Measurements from ENCODE around the gene TSHZ3. TPM values are rescaled to one million over a fixed set of nuclear protein-coding genes. Genes with fewer than 3 reads are reported as not detected.

The TSHZ3 gene
- total and polyA plus RNA-seq, 9 of the 15 experiments (the other 6 are each of a cell fraction or from before 2014, with no cell fraction given) = 0.03 to 0.13 (median 0.05) TPM; not detected in 5

DNA sequence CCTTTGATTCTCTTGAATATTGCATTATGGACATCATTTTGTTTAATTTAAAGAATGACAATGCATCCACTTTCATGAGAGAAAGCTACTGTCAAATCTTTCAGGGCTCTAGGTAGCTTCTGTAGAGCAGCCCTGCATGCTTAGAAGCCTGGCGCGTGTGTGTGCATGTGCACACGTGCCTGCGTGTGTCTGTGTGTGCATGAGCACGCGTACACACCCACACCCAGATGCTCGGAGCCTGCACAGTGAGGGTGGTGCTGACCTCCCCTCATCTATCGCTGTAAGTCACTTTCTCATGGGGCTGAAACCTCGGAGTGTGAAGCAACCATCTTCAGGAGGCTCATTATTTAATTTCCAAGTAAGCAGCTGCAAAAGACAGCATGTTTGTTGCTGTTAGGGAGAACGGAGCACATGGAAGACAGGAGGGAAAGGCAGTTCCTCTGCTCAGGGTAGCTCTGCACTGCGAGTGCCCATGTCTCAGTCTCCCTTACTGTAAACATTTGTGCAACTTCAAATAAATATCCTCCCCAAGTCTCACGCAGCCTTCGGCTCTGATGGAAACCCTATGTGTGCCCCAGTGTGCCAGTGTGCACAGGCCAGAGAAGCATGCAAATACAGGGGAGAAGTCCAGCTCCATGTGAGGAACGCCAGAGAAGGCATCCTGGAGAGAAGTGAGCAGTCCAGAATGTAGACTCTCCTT is 22.8 kb downstream of the TSHZ3 start (continued):
- TF ChIP-seq, protein P1, sequence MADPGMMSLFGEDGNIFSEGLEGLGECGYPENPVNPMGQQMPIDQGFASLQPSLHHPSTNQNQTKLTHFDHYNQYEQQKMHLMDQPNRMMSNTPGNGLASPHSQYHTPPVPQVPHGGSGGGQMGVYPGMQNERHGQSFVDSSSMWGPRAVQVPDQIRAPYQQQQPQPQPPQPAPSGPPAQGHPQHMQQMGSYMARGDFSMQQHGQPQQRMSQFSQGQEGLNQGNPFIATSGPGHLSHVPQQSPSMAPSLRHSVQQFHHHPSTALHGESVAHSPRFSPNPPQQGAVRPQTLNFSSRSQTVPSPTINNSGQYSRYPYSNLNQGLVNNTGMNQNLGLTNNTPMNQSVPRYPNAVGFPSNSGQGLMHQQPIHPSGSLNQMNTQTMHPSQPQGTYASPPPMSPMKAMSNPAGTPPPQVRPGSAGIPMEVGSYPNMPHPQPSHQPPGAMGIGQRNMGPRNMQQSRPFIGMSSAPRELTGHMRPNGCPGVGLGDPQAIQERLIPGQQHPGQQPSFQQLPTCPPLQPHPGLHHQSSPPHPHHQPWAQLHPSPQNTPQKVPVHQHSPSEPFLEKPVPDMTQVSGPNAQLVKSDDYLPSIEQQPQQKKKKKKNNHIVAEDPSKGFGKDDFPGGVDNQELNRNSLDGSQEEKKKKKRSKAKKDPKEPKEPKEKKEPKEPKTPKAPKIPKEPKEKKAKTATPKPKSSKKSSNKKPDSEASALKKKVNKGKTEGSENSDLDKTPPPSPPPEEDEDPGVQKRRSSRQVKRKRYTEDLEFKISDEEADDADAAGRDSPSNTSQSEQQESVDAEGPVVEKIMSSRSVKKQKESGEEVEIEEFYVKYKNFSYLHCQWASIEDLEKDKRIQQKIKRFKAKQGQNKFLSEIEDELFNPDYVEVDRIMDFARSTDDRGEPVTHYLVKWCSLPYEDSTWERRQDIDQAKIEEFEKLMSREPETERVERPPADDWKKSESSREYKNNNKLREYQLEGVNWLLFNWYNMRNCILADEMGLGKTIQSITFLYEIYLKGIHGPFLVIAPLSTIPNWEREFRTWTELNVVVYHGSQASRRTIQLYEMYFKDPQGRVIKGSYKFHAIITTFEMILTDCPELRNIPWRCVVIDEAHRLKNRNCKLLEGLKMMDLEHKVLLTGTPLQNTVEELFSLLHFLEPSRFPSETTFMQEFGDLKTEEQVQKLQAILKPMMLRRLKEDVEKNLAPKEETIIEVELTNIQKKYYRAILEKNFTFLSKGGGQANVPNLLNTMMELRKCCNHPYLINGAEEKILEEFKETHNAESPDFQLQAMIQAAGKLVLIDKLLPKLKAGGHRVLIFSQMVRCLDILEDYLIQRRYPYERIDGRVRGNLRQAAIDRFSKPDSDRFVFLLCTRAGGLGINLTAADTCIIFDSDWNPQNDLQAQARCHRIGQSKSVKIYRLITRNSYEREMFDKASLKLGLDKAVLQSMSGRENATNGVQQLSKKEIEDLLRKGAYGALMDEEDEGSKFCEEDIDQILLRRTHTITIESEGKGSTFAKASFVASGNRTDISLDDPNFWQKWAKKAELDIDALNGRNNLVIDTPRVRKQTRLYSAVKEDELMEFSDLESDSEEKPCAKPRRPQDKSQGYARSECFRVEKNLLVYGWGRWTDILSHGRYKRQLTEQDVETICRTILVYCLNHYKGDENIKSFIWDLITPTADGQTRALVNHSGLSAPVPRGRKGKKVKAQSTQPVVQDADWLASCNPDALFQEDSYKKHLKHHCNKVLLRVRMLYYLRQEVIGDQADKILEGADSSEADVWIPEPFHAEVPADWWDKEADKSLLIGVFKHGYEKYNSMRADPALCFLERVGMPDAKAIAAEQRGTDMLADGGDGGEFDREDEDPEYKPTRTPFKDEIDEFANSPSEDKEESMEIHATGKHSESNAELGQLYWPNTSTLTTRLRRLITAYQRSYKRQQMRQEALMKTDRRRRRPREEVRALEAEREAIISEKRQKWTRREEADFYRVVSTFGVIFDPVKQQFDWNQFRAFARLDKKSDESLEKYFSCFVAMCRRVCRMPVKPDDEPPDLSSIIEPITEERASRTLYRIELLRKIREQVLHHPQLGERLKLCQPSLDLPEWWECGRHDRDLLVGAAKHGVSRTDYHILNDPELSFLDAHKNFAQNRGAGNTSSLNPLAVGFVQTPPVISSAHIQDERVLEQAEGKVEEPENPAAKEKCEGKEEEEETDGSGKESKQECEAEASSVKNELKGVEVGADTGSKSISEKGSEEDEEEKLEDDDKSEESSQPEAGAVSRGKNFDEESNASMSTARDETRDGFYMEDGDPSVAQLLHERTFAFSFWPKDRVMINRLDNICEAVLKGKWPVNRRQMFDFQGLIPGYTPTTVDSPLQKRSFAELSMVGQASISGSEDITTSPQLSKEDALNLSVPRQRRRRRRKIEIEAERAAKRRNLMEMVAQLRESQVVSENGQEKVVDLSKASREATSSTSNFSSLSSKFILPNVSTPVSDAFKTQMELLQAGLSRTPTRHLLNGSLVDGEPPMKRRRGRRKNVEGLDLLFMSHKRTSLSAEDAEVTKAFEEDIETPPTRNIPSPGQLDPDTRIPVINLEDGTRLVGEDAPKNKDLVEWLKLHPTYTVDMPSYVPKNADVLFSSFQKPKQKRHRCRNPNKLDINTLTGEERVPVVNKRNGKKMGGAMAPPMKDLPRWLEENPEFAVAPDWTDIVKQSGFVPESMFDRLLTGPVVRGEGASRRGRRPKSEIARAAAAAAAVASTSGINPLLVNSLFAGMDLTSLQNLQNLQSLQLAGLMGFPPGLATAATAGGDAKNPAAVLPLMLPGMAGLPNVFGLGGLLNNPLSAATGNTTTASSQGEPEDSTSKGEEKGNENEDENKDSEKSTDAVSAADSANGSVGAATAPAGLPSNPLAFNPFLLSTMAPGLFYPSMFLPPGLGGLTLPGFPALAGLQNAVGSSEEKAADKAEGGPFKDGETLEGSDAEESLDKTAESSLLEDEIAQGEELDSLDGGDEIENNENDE (IDR thresholded peaks at IDR 0.05; ENCODE audit: low read depth, low read length) = no peak
- no peak for TF ChIP-seq MEIS2 (IDR thresholded peaks at IDR 0.05; ENCODE audit: partially characterized antibody)
- TF ChIP-seq, protein P2, sequence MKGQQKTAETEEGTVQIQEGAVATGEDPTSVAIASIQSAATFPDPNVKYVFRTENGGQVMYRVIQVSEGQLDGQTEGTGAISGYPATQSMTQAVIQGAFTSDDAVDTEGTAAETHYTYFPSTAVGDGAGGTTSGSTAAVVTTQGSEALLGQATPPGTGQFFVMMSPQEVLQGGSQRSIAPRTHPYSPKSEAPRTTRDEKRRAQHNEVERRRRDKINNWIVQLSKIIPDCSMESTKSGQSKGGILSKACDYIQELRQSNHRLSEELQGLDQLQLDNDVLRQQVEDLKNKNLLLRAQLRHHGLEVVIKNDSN (CRISPR knock-in tag; IDR thresholded peaks at IDR 0.05) = no peak
- no peak for TF ChIP-seq U2AF2 (optimal IDR thresholded peaks at IDR 0.05; ENCODE audit: low read depth, low read length)
- no peak for TF ChIP-seq PRPF4 (IDR thresholded peaks at IDR 0.05; ENCODE audit: insufficient read depth, low read depth, low read length, poor library complexity, severe bottlenecking)
- TF ChIP-seq RHOXF2B (CRISPR knock-in tag; conservative IDR thresholded peaks at IDR 0.05) = no peak
- TF ChIP-seq XRCC4 (IDR thresholded peaks at IDR 0.05; ENCODE audit: extremely low read depth, insufficient read depth, insufficient read length) = no peak
- no peak for TF ChIP-seq ADNP (tag; IDR thresholded peaks at IDR 0.05)

All from K562 (cell line).